ENCODE results near the gene PCDHGB1.
"Not testable (repeated sequence)": the region's sequence is repeated elsewhere in the genome, so short reads cannot be mapped to it uniquely, and the experiment has no call there.

Gene PCDHGB1

GRCh38 chr5:141345327-141345726 is 4.6 kb upstream of the PCDHGB1 start (continued):
- TF ChIP-seq ZNF280D (tag by site-specific recombination; IDR thresholded peaks at IDR 0.05): no peak
- TF ChIP-seq ZNF292 (tag by site-specific recombination; IDR thresholded peaks at IDR 0.05; ENCODE audit: borderline replicate concordance, low read depth): no peak
- no peak for TF ChIP-seq ZNF398 (tag by site-specific recombination; IDR thresholded peaks at IDR 0.05)
- no peak for TF ChIP-seq ZBTB26 (tag by site-specific recombination; optimal IDR thresholded peaks at IDR 0.05)
- TF ChIP-seq INSM2 (tag by site-specific recombination; IDR thresholded peaks at IDR 0.05): no peak
- TF ChIP-seq ZFP3 (tag by site-specific recombination; IDR thresholded peaks at IDR 0.05; ENCODE audit: low read depth): no peak
- TF ChIP-seq PBX3 (CRISPR knock-in tag; IDR thresholded peaks at IDR 0.05): no peak
- TF ChIP-seq ZNF701 (tag by site-specific recombination; IDR thresholded peaks at IDR 0.05): no peak

- CTCF ChIA-PET: interaction anchor here (0.6 to 1.9 kb wide), 4 partner anchors 27 to 218 kb away, joined by 3 to 12 read pairs (median 6); no protein-coding TSS in a partner anchor
- POLR2A ChIA-PET; H3K27ac ChIP-seq (ENCODE audit: extremely low read depth, low read depth, low read length); H3K4me3 ChIP-seq (ENCODE audit: low read depth, low read length); H3K9me3 ChIP-seq (ENCODE audit: control insufficient read depth, insufficient read depth, low read depth, low read length); H3K36me3 ChIP-seq (ENCODE audit: control insufficient read depth in 2 of 2, insufficient read depth in 1 of 2, low read length in 2 of 2); H3K4me1 ChIP-seq (ENCODE audit: control insufficient read depth, insufficient read depth, low read length): not testable (repeated sequence)
Measured at GRCh38 chr5:141346017-141346416, 3.9 kb upstream of the PCDHGB1 start.

- ChIA-PET CTCF (interaction anchor here (3.0 to 5.6 kb wide), 3 partner anchors 13 to 213 kb away, joined by 11 to 33 read pairs (median 17); partner anchors contain the start of genes PCDHGA11 and PCDHGA2), POLR2A (no interaction called here)
- Histone ChIP-seq H3K27ac (ENCODE audit: extremely low read depth, low read depth, low read length) (no peak overlapping the region), H3K4me3 (ENCODE audit: low read depth, low read length) (no peak overlapping the region), H3K4me1 (ENCODE audit: control insufficient read depth, insufficient read depth, low read length) (peaks cover 2% of the 10 kb centered on the region; the same call in 1 of the 2 replicates), H3K9me3 (ENCODE audit: control insufficient read depth, insufficient read depth, low read depth, low read length) (no peaks in the 10 kb centered on the region), H3K36me3 (ENCODE audit: control insufficient read depth in 2 of 2, insufficient read depth in 1 of 2, low read length in 2 of 2) (no peaks in the 10 kb centered on the region)
- no peak for TF ChIP-seq ZNF292 (tag by site-specific recombination; IDR thresholded peaks at IDR 0.05; ENCODE audit: borderline replicate concordance, low read depth)
- no peak for TF ChIP-seq TCF7L2 (IDR thresholded peaks at IDR 0.05; ENCODE audit: borderline replicate concordance, low read depth, low read length)
- no peak for TF ChIP-seq ZNF510 (tag by site-specific recombination; IDR thresholded peaks at IDR 0.05; ENCODE audit: insufficient replicate concordance)
- TF ChIP-seq ZNF549 (tag by site-specific recombination; IDR thresholded peaks at IDR 0.05): no peak
- TF ChIP-seq ZNF26 (tag by site-specific recombination; IDR thresholded peaks at IDR 0.05): no peak
- no peak for TF ChIP-seq SP2 (tag by site-specific recombination; IDR thresholded peaks at IDR 0.05)
- TF ChIP-seq ZNF223 (tag by site-specific recombination; IDR thresholded peaks at IDR 0.05): no peak
- TF ChIP-seq ZFP3 (tag by site-specific recombination; IDR thresholded peaks at IDR 0.05; ENCODE audit: low read depth): no peak
- TF ChIP-seq YY1 (tag by site-specific recombination; IDR thresholded peaks at IDR 0.05): no peak
- TF ChIP-seq ZNF830 (tag by site-specific recombination; IDR thresholded peaks at IDR 0.05; ENCODE audit: low read depth): no peak
- TF ChIP-seq ZSCAN23 (tag by site-specific recombination; IDR thresholded peaks at IDR 0.05): no peak
- no peak for TF ChIP-seq ZNF571 (tag by site-specific recombination; IDR thresholded peaks at IDR 0.05)
- no peak for TF ChIP-seq ZEB2 (tag by site-specific recombination; IDR thresholded peaks at IDR 0.05)
- no peak for TF ChIP-seq SP3 (tag by site-specific recombination; IDR thresholded peaks at IDR 0.05)
- no peak for TF ChIP-seq ZNF10 (tag by site-specific recombination; IDR thresholded peaks at IDR 0.05)
Measured at GRCh38 chr5:141351591-141351990, 1.7 kb downstream of the PCDHGB1 start.
